ENCODE data around the gene SMPD2. TPM values are rescaled to one million over a fixed set of nuclear protein-coding genes. Genes with fewer than 3 reads are reported as not detected.

The SMPD2 gene
- total RNA-seq, 1 experiment from 2014 or later, result 14.1 TPM

DNA sequence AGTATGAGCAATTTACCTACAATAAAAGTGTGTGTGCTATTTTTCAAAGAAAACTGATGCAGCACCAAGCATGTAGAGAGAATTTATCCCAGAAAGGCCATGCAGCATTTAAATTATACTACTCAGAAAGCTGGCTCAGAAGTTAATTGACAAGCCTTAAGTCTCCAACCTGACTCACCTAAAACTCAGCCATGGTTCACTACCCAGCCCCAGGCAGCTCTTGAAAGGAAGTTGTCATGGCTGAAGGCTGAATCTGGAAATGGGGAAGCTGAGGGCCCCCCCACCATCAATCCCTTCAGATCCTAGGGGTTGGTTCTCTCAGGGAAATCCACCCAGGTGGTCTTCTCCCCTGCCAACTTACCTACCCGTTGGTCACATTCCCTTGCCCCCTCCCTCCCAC, 19.8 kb upstream of the SMPD2 start:
- H3K79me2 ChIP-seq (ENCODE audit: low read length), result no peaks in the 10 kb centered on the region
- H3K4me1 ChIP-seq (ENCODE audit: low read length), result no peaks in the 10 kb centered on the region
- no peaks in the 10 kb centered on the region for H3K9me2 ChIP-seq (replicated peaks; ENCODE audit: insufficient read depth, low read length)
- H3K36me3 ChIP-seq (ENCODE audit: insufficient read depth, low read length), result no peaks in the 10 kb centered on the region
- H3K4me2 ChIP-seq (ENCODE audit: low read depth, low read length, poor library complexity, severe bottlenecking), result no peak overlapping the region
- H3K9me3 ChIP-seq (ENCODE audit: low read length), result no peaks in the 10 kb centered on the region
- no peak overlapping the region for H3K27ac ChIP-seq (ENCODE audit: low read length)
- H3K27me3 ChIP-seq (ENCODE audit: low read length), result no peaks in the 10 kb centered on the region
- H3K9ac ChIP-seq (ENCODE audit: low read length), result no peak overlapping the region
- no peak for DNase-seq
- no peaks in the 10 kb centered on the region for H4K20me1 ChIP-seq (ENCODE audit: insufficient read depth, low read depth, low read length)
- no peak overlapping the region for H2AFZ ChIP-seq (ENCODE audit: low read length)
- H3K4me3 ChIP-seq (ENCODE audit: low read length), result no peak overlapping the region

- Histone ChIP-seq H3K4me3 (ENCODE audit: low read length) (no peak overlapping the region), H2AFZ (ENCODE audit: low read length) (no peak overlapping the region), H3K27ac (ENCODE audit: low read length) (no peak overlapping the region), H3K4me1 (ENCODE audit: low read length) (no peaks in the 10 kb centered on the region), H3K27me3 (ENCODE audit: low read length) (no peaks in the 10 kb centered on the region), H4K20me1 (ENCODE audit: insufficient read depth, low read depth, low read length) (no peaks in the 10 kb centered on the region), H3K79me2 (ENCODE audit: low read length) (no peaks in the 10 kb centered on the region), H3K9me3 (ENCODE audit: low read length) (no peaks in the 10 kb centered on the region), H3K9ac (ENCODE audit: low read length) (no peak overlapping the region), H3K4me2 (ENCODE audit: low read depth, low read length, poor library complexity, severe bottlenecking) (no peak overlapping the region), H3K36me3 (ENCODE audit: insufficient read depth, low read length) (no peaks in the 10 kb centered on the region), H3K9me2 (replicated peaks; ENCODE audit: insufficient read depth, low read length) (no peaks in the 10 kb centered on the region)
- no peak for DNase-seq
Measured at GRCh38 chr6:109421184-109421583, 19.3 kb upstream of the SMPD2 start.

GRCh38 chr6:109424946-109425345, 15.6 kb upstream of the SMPD2 start:
- Histone ChIP-seq H2AFZ (ENCODE audit: low read length) (no peak overlapping the region), H3K4me2 (ENCODE audit: low read depth, low read length, poor library complexity, severe bottlenecking) (no peak overlapping the region)
- DNase-seq, result no peak

DNA sequence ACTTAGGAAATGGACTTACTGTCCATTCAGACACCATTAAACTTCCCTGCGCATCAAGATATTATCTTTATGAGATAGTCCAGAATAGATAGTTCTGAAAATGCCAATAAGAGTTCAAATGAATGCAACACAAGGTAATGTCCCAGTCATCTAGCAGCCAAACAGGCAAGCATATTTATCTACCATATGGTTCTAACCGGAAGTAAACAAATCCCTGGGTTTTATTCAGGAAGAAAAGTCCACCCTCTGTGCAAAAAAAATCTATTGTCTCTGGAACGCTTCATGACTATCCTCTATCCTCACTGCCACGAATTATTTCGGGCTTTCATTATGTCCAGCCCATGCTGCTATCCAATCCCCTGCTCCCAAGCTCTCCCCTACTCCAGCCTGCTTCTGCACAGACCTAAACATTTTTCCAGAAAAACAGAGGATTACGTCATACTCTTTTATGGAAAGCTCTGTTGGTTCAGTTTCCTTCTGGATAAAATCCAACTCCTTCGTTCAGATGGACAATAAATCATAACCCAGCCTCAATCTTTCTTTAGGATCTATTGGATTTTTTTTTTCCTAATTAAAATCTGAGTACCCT, 11.5 kb upstream of the SMPD2 start:
- no peak overlapping the region for H3K4me3 ChIP-seq (ENCODE audit: low read length)
- H3K9me2 ChIP-seq (replicated peaks; ENCODE audit: insufficient read depth, low read length), result no peaks in the 10 kb centered on the region
- no peak for DNase-seq
- H3K9ac ChIP-seq (ENCODE audit: low read length), result no peak overlapping the region
- H3K27me3 ChIP-seq (ENCODE audit: low read length), result no peaks in the 10 kb centered on the region
- H3K27ac ChIP-seq (ENCODE audit: low read length), result no peak overlapping the region
- H2AFZ ChIP-seq (ENCODE audit: low read length), result no peak overlapping the region
- H3K4me2 ChIP-seq (ENCODE audit: low read depth, low read length, poor library complexity, severe bottlenecking), result no peak overlapping the region
- no peaks in the 10 kb centered on the region for H3K36me3 ChIP-seq (ENCODE audit: insufficient read depth, low read length)
- H3K4me1 ChIP-seq (ENCODE audit: low read length), result no peaks in the 10 kb centered on the region
- no peaks in the 10 kb centered on the region for H3K9me3 ChIP-seq (ENCODE audit: low read length)
- no peaks in the 10 kb centered on the region for H3K79me2 ChIP-seq (ENCODE audit: low read length)
- H4K20me1 ChIP-seq (ENCODE audit: insufficient read depth, low read depth, low read length), result no peaks in the 10 kb centered on the region

More at GRCh38 chr6:109424946-109425345, 15.6 kb upstream of the SMPD2 start:
- no peaks in the 10 kb centered on the region for H3K9me2 ChIP-seq (replicated peaks; ENCODE audit: insufficient read depth, low read length)
- H3K4me3 ChIP-seq (ENCODE audit: low read length), result no peak overlapping the region
- H3K4me1 ChIP-seq (ENCODE audit: low read length), result no peaks in the 10 kb centered on the region
- no peaks in the 10 kb centered on the region for H3K27me3 ChIP-seq (ENCODE audit: low read length)
- H3K27ac ChIP-seq (ENCODE audit: low read length), result no peak overlapping the region
- no peaks in the 10 kb centered on the region for H4K20me1 ChIP-seq (ENCODE audit: insufficient read depth, low read depth, low read length)
- H3K36me3 ChIP-seq (ENCODE audit: insufficient read depth, low read length), result no peaks in the 10 kb centered on the region
- no peaks in the 10 kb centered on the region for H3K9me3 ChIP-seq (ENCODE audit: low read length)
- no peaks in the 10 kb centered on the region for H3K79me2 ChIP-seq (ENCODE audit: low read length)
- no peak overlapping the region for H3K9ac ChIP-seq (ENCODE audit: low read length)

DNA sequence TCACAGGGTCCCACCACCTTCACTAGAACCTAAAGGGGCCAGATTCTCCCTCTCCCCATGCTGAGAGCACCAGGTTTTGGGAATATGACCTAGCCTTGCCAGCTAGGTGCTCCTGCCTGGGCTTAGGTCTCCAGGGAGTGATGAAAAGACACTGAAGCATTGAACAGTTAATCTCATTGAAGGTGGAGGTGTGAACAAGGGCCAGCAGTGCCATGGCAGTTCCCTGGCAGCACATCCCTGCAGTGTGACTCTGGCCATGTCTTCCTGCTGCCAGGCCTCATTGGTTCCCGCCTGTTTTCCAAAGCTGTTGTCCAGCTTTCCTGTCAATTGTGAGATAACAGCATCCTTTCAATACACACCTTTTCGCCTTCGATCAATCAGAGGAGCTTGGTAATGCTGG, 11.0 kb upstream of the SMPD2 start:
- H3K4me2 ChIP-seq (ENCODE audit: low read depth, low read length, poor library complexity, severe bottlenecking), result no peak overlapping the region
- no peak overlapping the region for H3K27ac ChIP-seq (ENCODE audit: low read length)
- H3K4me3 ChIP-seq (ENCODE audit: low read length), result no peak overlapping the region

GRCh38 chr6:109434456-109434855, 6.1 kb upstream of the SMPD2 start:
- Histone ChIP-seq H3K9me3 (ENCODE audit: low read length) (no peaks in the 10 kb centered on the region), H3K27ac (ENCODE audit: low read length) (no peak overlapping the region), H3K4me3 (ENCODE audit: low read length) (no peak overlapping the region), H3K79me2 (ENCODE audit: low read length) (no peaks in the 10 kb centered on the region), H3K9me2 (replicated peaks; ENCODE audit: insufficient read depth, low read length) (no peaks in the 10 kb centered on the region), H4K20me1 (ENCODE audit: insufficient read depth, low read depth, low read length) (no peaks in the 10 kb centered on the region), H3K9ac (ENCODE audit: low read length) (no peak overlapping the region), H3K36me3 (ENCODE audit: insufficient read depth, low read length) (no peaks in the 10 kb centered on the region), H3K4me1 (ENCODE audit: low read length) (no peaks in the 10 kb centered on the region), H2AFZ (ENCODE audit: low read length) (no peak overlapping the region), H3K27me3 (ENCODE audit: low read length) (no peaks in the 10 kb centered on the region), H3K4me2 (ENCODE audit: low read depth, low read length, poor library complexity, severe bottlenecking) (no peak overlapping the region)
- no peak for DNase-seq

More for the DNA sequence above, 11.0 kb upstream of the SMPD2 start:
- Histone ChIP-seq H3K27me3 (ENCODE audit: low read length) (no peaks in the 10 kb centered on the region), H3K36me3 (ENCODE audit: insufficient read depth, low read length) (no peaks in the 10 kb centered on the region), H3K9ac (ENCODE audit: low read length) (no peak overlapping the region), H3K9me2 (replicated peaks; ENCODE audit: insufficient read depth, low read length) (no peaks in the 10 kb centered on the region), H4K20me1 (ENCODE audit: insufficient read depth, low read depth, low read length) (no peaks in the 10 kb centered on the region), H3K4me1 (ENCODE audit: low read length) (no peaks in the 10 kb centered on the region), H2AFZ (ENCODE audit: low read length) (no peak overlapping the region), H3K79me2 (ENCODE audit: low read length) (no peaks in the 10 kb centered on the region), H3K9me3 (ENCODE audit: low read length) (no peaks in the 10 kb centered on the region)
- DNase-seq, result no peak

- DNase-seq, result no peak
- no peak overlapping the region for H3K4me3 ChIP-seq (ENCODE audit: low read length)
- no peaks in the 10 kb centered on the region for H3K27me3 ChIP-seq (ENCODE audit: low read length)
- H3K36me3 ChIP-seq (ENCODE audit: insufficient read depth, low read length), result no peaks in the 10 kb centered on the region
- H3K79me2 ChIP-seq (ENCODE audit: low read length), result no peaks in the 10 kb centered on the region; the same call in 1 of the 2 replicates
- no peak overlapping the region for H3K4me2 ChIP-seq (ENCODE audit: low read depth, low read length, poor library complexity, severe bottlenecking)
- no peak overlapping the region for H3K27ac ChIP-seq (ENCODE audit: low read length)
- H2AFZ ChIP-seq (ENCODE audit: low read length), result no peak overlapping the region
- no peaks in the 10 kb centered on the region for H4K20me1 ChIP-seq (ENCODE audit: insufficient read depth, low read depth, low read length)
- peaks cover 8% of the 10 kb centered on the region for H3K4me1 ChIP-seq (ENCODE audit: low read length)
- H3K9me2 ChIP-seq (replicated peaks; ENCODE audit: insufficient read depth, low read length), result no peaks in the 10 kb centered on the region
- no peak overlapping the region for H3K9ac ChIP-seq (ENCODE audit: low read length)
- H3K9me3 ChIP-seq (ENCODE audit: low read length), result no peaks in the 10 kb centered on the region
Measured at GRCh38 chr6:109436041-109436440, 4.5 kb upstream of the SMPD2 start.

GRCh38 chr6:109441069-109441816, 719 bp downstream of the SMPD2 start:
- peaks cover 21% of the 10 kb centered on the region for H3K4me1 ChIP-seq (ENCODE audit: low read length)
- no peak overlapping the region for H3K27ac ChIP-seq (ENCODE audit: low read length)
- H3K9ac ChIP-seq (ENCODE audit: low read length), result peak overlapping the region; percentile 86
- H3K4me3 ChIP-seq (ENCODE audit: low read length), result peak overlapping the region; percentile 89
- no peaks in the 10 kb centered on the region for H3K36me3 ChIP-seq (ENCODE audit: insufficient read depth, low read length)
- H3K4me2 ChIP-seq (ENCODE audit: low read depth, low read length, poor library complexity, severe bottlenecking), result peak overlapping the region; percentile 88
- no peaks in the 10 kb centered on the region for H3K9me2 ChIP-seq (replicated peaks; ENCODE audit: insufficient read depth, low read length)
- H2AFZ ChIP-seq (ENCODE audit: low read length), result peak overlapping the region; percentile 87
- no peaks in the 10 kb centered on the region for H3K27me3 ChIP-seq (ENCODE audit: low read length)
- H3K9me3 ChIP-seq (ENCODE audit: low read length), result no peaks in the 10 kb centered on the region
- H3K79me2 ChIP-seq (ENCODE audit: low read length), result peaks cover 4% of the 10 kb centered on the region; the same call in 1 of the 2 replicates
- peak; percentile 70 for DNase-seq
- no peaks in the 10 kb centered on the region for H4K20me1 ChIP-seq (ENCODE audit: insufficient read depth, low read depth, low read length)
